ENCODE measurements around the gene ADNP2.

The ADNP2 gene

DNA sequence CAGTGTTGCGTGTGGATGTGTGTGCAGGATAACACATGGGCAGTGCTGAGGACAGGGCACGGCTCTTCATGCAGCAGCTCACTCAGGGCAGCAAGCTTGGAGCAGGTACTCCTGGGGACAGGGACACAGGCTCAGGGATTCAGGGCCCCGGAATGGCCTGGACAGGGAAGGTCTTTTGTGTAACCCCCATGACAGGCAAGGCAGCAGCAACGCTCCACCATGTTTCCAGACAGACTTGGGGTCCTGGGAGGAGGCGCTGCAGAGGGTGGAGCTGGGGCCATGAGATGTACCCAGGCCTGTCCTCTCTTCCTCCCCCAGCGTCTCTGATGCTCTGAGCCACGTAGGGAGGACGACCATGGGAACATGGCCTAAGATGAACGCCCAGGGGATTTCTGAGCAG is 58.3 kb downstream of the ADNP2 start:
- TF ChIP-seq, protein P1, sequence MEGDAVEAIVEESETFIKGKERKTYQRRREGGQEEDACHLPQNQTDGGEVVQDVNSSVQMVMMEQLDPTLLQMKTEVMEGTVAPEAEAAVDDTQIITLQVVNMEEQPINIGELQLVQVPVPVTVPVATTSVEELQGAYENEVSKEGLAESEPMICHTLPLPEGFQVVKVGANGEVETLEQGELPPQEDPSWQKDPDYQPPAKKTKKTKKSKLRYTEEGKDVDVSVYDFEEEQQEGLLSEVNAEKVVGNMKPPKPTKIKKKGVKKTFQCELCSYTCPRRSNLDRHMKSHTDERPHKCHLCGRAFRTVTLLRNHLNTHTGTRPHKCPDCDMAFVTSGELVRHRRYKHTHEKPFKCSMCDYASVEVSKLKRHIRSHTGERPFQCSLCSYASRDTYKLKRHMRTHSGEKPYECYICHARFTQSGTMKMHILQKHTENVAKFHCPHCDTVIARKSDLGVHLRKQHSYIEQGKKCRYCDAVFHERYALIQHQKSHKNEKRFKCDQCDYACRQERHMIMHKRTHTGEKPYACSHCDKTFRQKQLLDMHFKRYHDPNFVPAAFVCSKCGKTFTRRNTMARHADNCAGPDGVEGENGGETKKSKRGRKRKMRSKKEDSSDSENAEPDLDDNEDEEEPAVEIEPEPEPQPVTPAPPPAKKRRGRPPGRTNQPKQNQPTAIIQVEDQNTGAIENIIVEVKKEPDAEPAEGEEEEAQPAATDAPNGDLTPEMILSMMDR (IDR thresholded peaks at IDR 0.05; ENCODE audit: extremely low read depth, insufficient read depth, missing control alignments), result no peak
- in situ Hi-C loops (cut with MboI; ENCODE audit: low pct_unique_long_range_greater_than_20kb, low sequenced_read_pairs, unreplicated experiment), result no loop called here
- DNase-seq (ENCODE audit: low spot score), result no peak

DNA sequence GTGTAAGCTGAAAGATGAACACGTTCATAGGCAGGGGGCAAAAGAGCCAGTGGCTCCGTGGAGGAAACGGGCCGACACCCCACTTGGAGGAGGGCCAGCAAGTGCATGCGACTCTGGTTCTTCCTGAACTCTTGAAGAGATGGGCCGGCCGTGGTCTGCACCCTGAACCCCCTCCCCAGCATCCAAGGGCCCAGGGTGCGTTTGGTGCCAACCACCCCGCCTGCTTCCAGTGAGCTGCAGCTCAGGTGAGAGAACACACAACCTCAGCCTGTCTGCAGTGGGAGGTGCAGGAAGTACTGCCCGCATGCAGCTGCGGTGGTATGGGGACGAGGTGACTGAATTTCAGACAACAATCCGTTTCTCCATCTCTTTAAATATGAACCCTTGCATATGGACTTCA is 58.9 kb downstream of the ADNP2 start:
- no peak for DNase-seq (ENCODE audit: low spot score)
- TF ChIP-seq, protein P1 (IDR thresholded peaks at IDR 0.05; ENCODE audit: extremely low read depth, insufficient read depth, missing control alignments), result no peak
- in situ Hi-C loops (cut with MboI; ENCODE audit: low pct_unique_long_range_greater_than_20kb, low sequenced_read_pairs, unreplicated experiment), result no loop called here

DNA sequence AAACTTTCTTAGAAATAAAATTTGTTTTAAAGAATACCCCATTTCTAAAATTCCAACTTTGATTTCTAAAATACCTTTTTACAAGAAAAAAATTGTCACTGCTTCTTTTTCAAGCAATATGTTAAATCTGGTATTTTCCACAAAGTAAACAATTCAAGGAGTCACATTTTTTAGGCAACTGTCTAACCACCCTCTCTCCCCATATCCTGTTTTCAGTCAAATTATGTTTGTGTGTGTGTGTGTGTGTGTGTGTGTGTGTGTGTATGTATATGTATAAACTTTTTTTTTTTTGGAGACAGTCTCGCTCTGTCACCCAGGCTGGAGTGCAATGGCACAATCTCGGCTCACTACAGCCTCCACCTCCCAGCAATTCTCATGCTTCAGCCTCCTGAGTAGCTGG is 59.3 kb downstream of the ADNP2 start:
- TF ChIP-seq, protein P1 (IDR thresholded peaks at IDR 0.05; ENCODE audit: extremely low read depth, insufficient read depth, missing control alignments), result no peak
- in situ Hi-C loops (cut with MboI; ENCODE audit: low pct_unique_long_range_greater_than_20kb, low sequenced_read_pairs, unreplicated experiment), result no loop called here
- DNase-seq (ENCODE audit: low spot score), result no peak

DNA sequence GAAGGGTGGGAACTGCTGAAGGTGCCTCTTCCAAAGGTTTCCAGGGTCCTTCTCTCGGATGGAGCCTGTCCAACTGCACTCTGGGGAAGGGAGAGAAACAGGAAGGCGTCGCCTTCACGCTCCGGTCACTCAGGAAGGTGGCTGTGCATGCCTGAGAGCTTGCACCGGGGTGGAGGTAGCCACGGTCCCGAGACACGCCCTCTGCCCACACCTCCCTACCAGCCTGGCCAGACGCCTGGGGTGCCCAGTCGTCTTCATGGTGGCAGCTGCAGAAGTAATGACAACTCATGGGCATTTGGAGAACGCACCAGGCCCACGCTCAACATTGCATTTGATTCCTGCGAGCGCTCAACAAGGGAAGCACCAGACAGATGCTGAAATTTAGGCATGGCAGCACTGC is 59.9 kb downstream of the ADNP2 start:
- in situ Hi-C loops (cut with MboI; ENCODE audit: low pct_unique_long_range_greater_than_20kb, low sequenced_read_pairs, unreplicated experiment), result no loop called here
- DNase-seq (ENCODE audit: low spot score), result no peak
- TF ChIP-seq, protein P1 (IDR thresholded peaks at IDR 0.05; ENCODE audit: extremely low read depth, insufficient read depth, missing control alignments), result no peak

DNA sequence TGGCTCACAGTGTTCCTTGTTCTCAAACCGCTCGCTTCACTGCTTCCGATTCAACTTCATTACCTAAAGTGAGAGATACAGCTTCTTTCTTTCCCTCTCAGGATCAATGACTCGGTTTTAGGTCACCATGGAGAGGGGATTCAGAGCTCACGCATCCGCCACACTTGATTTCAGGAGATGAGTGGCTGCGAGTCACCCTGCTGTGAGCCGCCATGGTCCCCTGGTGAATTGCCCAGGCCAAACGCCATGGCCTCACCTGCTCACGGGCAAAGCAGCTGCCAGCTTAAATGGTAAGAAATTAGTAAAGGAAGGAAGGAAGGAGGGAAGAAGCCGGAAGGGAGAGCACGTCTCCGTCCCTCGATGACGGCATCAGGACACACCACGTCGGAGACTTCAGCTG is 60.5 kb downstream of the ADNP2 start:
- in situ Hi-C loops (cut with MboI; ENCODE audit: low pct_unique_long_range_greater_than_20kb, low sequenced_read_pairs, unreplicated experiment), result no loop called here
- TF ChIP-seq, protein P1 (IDR thresholded peaks at IDR 0.05; ENCODE audit: extremely low read depth, insufficient read depth, missing control alignments), result no peak
- DNase-seq (ENCODE audit: low spot score), result no peak

DNA sequence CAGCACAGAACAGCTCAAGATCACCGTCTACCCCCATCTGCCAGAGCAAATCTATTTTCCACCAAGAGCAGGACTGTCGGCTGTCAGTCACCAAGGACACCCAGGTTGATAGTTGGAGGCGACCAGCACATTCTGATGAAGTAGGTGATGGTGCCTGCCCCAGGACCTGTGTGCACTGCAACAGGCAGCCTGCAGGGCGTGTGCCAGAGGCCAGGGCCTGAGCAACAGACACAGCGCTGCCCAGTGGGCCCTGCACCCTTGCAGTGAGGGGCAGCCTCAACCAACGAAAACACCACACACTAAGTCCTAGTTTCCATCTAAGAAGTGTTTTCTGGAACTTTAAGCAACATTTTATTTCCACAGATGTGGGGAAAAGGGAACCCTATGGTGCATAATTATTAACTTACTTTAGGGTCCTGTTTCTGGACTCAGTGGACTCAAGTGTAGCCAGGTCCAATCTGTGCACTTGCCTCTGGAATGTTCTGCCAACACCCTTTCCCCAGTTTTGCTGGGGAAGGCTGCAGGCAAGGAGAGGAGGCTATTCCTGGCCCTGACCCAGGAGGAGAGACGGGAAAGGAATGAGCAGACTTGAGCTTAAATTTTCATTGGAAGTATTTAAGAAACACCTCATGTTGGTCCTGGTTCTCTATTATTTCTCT is 61.5 kb downstream of the ADNP2 start:
- TF ChIP-seq, protein P1 (IDR thresholded peaks at IDR 0.05; ENCODE audit: extremely low read depth, insufficient read depth, missing control alignments), result no peak
- in situ Hi-C loops (cut with MboI; ENCODE audit: low pct_unique_long_range_greater_than_20kb, low sequenced_read_pairs, unreplicated experiment), result no loop called here
- DNase-seq (ENCODE audit: low spot score), result no peak
